Heart left ventricle (tissue), 13 donors: ENCODE results near the gene MYEF2.

Source experiments
- POLR2A ChIP-seq, 2 donors: fragments of 450-650 bp; IDR thresholded peaks; one replicate each; pipeline ENCODE4 v1.6.1; 2017; ENCODE audit warnings: antibody characterized with exemption in 2 of 2, mild to moderate bottlenecking in 2 of 2, moderate library complexity in 2 of 2
- TF ChIP-seq, protein P1 (sequence below), 12 donors: fragments of 200-600 bp; sonication (generic) in 4 of 12; IDR thresholded peaks; one replicate each; pipeline versions ENCODE4 v1.5.0 to v1.8.0; 2018 to 2022; ENCODE audit warnings: antibody characterized with exemption in 12 of 12, mild to moderate bottlenecking in 5 of 12
- donor health status: ischemic (EF 13 %, LVEDD 7.1; RV severe dilation, severe dysfunction).
- donor health status: DM: no; HTN: yes; CAD: no.
- donor health status: DM: no; HTN: no; CAD: no.
- donor health status: ischemic (EF 25% LVEDD 6.9; RV normal size, moderate dysfunction).
- donor health status: ischemic (EF 25% LVEDD 5.7; RV mildly dilated, moderate dysfunction).
- donor health status: ischemic (EF 35%, LVEDD 5.7; RV mildly dilated, moderate dysfunction).
- donor health status: nonischemic (EF 11% LVEDD 7.7; RV severe dilation, severe dysfunction).
- donor health status: DM: yes; HTN: yes; CAD: no.
- donor health status: PGD.
- donor health status: ischemic (EF 29% LVEDD 5.4; RV normal size, mild dysfunction).
- donor health status: nonischemic (EF 23%, LVEDD 6.1; RV moderate dilation, normal function).

DNA sequence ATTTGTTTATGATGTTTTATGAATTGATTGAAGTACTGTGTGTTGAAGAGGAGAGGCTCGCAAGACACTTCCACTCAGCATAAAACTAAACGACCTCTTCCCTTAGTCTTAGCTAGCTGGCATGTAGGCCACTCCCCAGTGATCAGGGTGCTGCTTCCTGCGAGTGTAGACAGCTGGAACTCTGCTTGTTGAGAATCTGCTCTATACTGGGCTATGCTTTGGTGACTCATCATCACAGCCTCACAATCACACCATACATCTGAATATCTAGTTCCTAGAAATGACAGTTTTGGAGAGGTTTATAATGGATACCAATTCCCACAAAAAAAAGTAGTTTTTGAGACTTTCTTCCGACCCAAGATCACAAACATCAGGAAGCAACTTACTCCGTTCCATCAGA, 58.8 kb downstream of the MYEF2 start:
- TF ChIP-seq, protein P1, sequence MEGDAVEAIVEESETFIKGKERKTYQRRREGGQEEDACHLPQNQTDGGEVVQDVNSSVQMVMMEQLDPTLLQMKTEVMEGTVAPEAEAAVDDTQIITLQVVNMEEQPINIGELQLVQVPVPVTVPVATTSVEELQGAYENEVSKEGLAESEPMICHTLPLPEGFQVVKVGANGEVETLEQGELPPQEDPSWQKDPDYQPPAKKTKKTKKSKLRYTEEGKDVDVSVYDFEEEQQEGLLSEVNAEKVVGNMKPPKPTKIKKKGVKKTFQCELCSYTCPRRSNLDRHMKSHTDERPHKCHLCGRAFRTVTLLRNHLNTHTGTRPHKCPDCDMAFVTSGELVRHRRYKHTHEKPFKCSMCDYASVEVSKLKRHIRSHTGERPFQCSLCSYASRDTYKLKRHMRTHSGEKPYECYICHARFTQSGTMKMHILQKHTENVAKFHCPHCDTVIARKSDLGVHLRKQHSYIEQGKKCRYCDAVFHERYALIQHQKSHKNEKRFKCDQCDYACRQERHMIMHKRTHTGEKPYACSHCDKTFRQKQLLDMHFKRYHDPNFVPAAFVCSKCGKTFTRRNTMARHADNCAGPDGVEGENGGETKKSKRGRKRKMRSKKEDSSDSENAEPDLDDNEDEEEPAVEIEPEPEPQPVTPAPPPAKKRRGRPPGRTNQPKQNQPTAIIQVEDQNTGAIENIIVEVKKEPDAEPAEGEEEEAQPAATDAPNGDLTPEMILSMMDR (IDR thresholded peaks at IDR 0.05), result no peak
- TF ChIP-seq POLR2A (IDR thresholded peaks at IDR 0.05), result no peak
